GM12891 (cell line): ENCODE data around the gene MEF2D.
A peak's percentile ranks its signal among the peaks of the same experiment; 100 is the strongest.

Source experiments
- DNase-seq: peaks from one replicate; pipeline ENCODE4 v3.0.0; 2011; ENCODE audit warnings: low spot score; ENCODE audit not compliant: insufficient read length
- FAIRE-seq: peaks from 2 replicates; lab custom pipeline; 2011; peaks lifted over from hg19 to GRCh38; lab: Jason Lieb, UNC
- PAX5 ChIP-seq: IDR thresholded peaks from 2 replicates; pipeline ENCODE4 v1.6.1; 2011; ENCODE audit warnings: low read length, moderate library complexity, mild to moderate bottlenecking; ENCODE audit not compliant: insufficient read depth, severe bottlenecking
- POLR2A ChIP-seq: IDR thresholded peaks from 2 replicates; pipeline ENCODE4 v1.6.1; 2011; ENCODE audit warnings: low read depth, low read length, control low read depth
- POLR2AphosphoS5 ChIP-seq: IDR thresholded peaks from 2 replicates; pipeline ENCODE4 v1.6.1; 2011; ENCODE audit warnings: low read depth, low read length, control low read depth
- POU2F2 ChIP-seq: IDR thresholded peaks from 2 replicates; pipeline ENCODE4 v1.6.1; 2011; ENCODE audit warnings: low read depth, mild to moderate bottlenecking, control low read depth, low read length, moderate library complexity
- SPI1 ChIP-seq: IDR thresholded peaks from 2 replicates; pipeline ENCODE4 v1.6.1; 2011; ENCODE audit warnings: low read depth, low read length, control low read depth
- TAF1 ChIP-seq: IDR thresholded peaks from 2 replicates; pipeline ENCODE4 v1.6.1; 2011; ENCODE audit warnings: low read depth, low read length, control low read depth

MEF2D gene

DNA sequence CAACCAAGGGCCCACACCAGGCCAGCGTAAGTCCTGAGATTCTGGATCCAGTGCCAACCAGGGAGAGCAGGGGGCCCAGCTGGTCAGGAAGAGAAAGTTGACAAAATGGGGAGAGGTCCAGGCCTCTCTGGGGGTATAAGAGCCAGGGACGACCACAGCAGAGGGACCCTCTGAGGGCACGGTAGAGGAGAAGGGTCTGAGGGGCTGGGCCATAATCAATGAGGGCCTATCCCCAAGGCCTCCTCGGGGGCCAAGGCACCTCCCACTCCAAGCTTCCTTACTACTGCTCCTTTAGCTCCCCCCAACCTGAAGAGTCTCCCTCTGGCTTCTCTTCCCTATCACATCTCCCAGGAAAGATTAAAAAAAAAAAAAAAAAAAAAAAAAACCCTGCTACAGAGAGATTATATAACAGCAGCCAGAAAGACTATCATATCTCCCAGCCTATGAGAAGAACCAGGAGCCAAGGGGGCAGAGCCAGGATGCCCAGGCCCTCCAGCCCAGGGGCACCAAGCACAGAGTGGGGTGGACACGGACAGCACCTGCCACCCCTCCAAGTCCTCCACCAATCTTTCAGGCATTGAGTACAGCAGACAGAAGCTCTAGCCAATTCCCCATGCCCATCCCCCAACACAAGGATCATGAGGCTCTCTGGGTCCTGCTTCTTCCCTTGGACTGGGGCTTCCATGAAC lies 2.7 kb downstream of the MEF2D start:
- FAIRE-seq = no peak
- no peak for TF ChIP-seq POLR2AphosphoS5
- no peak for TF ChIP-seq POU2F2
- DNase-seq = no peak

DNA sequence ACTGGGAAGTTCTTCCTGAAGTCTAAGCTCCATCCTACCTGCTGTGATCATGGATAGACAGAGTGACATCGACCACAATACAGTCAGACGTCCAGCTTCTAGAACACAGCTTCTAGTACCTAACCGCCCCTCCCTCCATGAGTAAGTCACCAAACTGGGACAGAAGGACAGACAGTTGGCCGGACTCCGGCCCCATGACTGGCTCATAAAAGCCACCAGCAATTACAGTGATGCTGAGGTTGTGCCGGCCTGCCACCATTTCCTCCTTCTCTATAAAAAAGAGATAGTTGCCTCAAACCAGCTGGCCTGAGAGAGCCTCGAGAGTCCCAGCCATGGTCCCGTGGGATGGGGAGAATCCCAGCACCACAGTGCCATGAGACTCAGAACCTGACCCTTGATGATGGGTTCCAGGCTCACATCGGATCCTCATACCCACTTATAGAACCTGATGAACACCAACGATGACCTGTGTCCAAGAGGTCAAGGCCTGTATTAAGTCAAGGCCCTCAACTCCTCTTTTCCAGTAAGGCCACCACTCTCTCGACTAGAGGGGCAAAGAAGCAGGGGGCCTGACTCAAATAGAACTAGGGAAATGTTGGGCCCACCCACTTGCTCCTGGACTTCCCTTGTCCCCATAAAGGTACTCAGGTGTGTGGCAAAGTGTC lies 3.4 kb downstream of the MEF2D start:
- DNase-seq (no peak), FAIRE-seq (no peak)
- no peak for TF ChIP-seq PAX5
- no peak for TF ChIP-seq POU2F2

DNA sequence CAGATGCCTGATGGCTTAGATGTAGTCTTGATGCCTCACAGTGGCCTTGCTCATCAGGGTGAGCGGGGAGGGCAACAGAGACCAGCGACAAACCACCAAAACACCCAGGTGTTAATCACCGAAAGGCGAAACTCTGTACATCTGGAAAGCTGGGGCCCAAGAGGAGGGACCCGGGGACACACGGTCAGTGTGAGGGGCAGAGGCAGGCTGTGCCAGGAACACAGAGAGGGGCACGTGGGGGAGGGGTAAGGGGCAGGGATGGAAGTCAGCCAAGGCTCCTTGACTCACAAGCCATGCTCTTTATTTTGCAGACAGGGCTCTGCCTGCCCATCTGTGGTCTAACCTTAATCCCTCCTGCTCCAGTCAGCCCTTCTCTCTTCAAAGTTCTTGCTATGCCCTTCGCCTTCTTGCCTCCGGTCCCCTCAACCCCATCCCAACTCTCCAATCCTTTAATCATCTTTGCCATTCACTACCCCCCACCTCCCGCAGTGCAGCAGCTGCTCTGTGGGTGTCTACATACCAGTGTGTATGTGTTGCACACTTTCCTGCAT lies 4.3 kb downstream of the MEF2D start:
- FAIRE-seq = peak; percentile 23
- TF ChIP-seq SPI1 = no peak
- TF ChIP-seq POU2F2 = no peak
- no peak for TF ChIP-seq PAX5
- TF ChIP-seq POLR2A = no peak
- TF ChIP-seq TAF1 = no peak
- TF ChIP-seq POLR2AphosphoS5 = no peak

DNA sequence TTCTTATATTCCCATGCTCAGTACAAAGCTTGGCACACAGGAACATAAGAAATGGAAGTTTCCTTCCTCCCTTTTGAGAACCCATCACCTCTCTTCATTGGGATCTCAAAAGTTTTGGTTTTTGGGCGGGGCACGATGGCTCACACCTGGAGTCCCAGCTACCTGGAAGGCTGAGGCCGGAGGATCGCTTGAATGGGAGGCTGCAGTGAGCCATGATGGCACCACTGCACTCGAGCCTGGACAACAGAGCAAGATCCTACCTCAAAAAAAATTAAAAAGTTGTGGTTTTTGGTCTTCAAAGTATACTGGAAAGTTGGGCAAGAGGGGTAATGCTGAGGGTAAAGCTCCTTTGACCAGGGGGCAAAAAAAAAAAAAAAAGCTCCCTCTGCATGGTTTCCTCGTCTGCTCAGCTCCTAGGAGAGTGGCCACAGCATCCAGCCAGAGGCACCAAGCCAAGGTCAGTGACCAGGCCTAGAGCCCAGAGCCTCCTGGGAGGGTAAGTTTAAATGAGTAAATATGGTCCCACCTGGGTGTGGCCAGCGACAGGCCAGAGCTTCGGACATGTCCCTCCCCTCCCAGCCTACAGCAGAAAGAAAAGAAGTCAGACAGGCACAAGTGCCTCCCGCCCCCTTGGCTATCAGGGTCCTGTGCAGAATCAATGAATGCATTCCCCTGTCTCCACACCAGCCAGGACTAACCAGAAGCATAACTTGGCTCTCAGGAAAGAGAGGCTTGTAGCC lies 5.0 kb downstream of the MEF2D start:
- DNase-seq (no peak), FAIRE-seq (no peak)
- TF ChIP-seq TAF1 (no peak), POU2F2 (no peak), POLR2A (no peak), SPI1 (no peak), PAX5 (no peak)

More for the DNA sequence above, 4.3 kb downstream of the MEF2D start:
- DNase-seq = no peak

DNA sequence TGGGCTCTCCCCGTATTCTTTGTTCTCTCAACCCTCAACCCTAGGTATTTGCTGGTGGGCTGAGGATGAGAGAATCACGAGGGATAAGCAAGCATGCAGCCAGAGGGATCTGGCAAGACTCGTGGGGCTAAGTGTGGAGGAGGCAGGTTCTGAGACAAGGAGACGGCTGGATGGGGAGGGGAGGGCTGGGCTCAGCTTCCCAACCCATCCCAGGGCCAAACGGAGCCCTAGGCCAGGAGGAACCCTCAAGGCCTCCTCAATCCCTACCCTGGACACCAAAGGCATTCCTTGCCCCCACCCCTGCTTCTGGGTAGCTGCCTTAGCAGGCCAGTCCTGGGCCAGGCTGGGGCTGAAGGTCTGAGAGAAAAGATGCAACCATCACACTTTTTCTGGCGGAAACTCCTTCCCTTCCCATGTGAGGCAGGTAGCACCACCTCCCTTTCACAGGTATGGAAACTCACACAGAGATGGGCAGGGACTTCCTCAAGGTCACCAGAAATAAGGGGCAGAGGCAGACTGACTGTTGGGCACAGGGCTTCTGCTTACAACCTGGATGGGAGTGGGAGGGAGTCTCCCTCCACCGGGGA lies 6.2 kb downstream of the MEF2D start:
- FAIRE-seq = no peak
- no peak for DNase-seq
- TF ChIP-seq PAX5 (no peak), POLR2AphosphoS5 (no peak), POU2F2 (no peak), SPI1 (no peak), TAF1 (no peak), POLR2A (no peak)

DNA sequence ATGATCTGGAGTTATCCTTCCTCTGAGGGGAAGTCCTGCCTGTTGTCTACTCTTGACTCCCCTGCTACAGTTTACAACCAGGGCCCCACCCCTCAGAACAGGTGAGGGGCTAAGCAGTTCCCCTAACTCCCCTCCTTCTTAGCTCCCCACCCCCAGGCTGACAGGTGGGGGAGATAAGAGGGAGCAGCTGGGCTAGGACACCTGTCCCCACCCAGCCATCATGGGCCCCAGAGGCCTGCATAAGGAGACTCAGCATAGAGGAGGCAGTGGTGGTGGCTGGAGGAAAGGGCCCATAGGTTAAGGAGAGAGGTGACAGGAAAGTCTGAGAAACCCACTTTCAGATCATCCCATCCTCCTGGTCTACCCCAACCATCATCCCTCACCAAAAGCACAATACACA lies 6.8 kb downstream of the MEF2D start:
- TF ChIP-seq POU2F2 (no peak), SPI1 (no peak)
- FAIRE-seq (no peak), DNase-seq (no peak)

DNA sequence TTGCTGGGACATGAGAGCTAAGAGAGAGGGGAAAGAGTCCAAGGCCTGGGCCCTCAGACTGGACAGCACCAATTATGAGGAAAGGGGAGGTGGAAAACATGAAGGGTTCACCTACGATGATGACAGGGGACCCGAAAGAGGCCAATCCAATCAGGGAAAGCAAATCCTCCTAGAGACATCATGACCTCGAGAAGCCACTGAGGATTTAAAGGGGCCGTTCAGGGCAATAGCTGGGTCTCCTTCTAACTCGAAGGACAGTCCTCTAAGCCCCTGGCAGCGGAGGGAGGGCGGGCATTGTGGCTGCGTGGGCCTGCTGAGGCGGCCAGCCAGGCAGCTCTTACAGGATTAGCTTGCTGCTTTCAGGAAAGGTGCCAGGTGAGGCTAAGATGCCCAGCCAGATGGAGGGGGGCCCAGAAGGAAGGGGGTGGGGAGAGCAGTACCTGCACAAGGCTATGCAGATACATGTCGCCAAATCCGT lies 7.4 kb downstream of the MEF2D start:
- FAIRE-seq (peak; percentile 50), DNase-seq (no peak)
- TF ChIP-seq PAX5 (no peak), TAF1 (no peak), SPI1 (no peak), POU2F2 (no peak), POLR2AphosphoS5 (no peak), POLR2A (no peak)

DNA sequence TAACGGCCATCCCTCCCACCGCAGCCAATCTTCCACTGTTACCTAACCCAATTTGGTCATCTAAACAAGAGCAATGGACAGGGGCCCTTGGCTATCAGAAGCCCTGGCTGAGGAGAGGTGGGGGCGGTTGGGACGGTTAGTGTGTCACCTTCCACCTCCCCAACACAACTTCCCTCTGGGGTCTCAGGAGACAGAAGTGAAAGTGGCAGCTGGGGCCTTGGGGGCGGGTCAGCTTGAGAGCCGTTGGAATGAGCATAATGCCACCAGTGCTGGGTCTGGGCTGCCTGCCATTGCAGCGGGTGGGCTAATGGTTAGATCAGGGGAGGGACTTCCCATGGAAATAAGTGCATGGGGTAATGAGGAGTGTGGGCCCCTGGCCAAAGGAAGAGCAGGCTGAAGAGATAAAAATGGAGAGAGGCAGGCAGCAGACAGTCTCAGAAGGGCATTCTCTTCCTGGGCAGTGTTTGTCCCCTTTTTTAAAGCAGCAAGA lies 7.9 kb downstream of the MEF2D start:
- no peak for FAIRE-seq
- no peak for DNase-seq
- TF ChIP-seq PAX5 (no peak), POU2F2 (no peak), TAF1 (no peak), SPI1 (peak; percentile 73), POLR2A (no peak)

DNA sequence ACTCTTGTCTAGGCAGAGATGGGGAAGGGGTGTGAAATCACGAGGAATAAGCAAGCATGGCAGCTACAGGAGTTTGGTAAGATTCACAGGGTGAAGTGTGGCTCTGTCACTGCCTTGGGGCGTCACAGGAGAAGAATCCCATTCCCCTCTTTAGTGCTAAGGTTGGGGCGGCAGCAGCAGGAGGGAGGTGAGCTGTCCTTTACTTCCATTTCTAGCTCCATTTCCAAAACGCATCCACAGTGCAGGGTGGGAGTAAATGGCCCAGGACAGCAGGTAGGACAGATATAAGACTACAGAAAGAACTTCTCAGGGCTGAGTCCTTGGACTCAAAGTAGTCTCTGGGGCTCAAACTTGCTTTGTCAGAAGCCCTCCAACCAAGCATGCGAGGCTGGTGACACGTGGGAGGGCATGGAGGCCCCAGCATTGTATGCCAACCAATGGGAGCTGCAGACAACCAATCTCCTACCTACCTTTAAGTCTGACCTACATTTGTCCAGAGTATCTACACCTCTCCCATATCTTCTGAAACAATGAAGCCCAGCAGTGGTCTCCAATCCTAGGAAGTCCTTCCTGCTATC lies 8.5 kb downstream of the MEF2D start:
- TF ChIP-seq POLR2AphosphoS5 (peak; percentile 44; the same call in 1 of the 2 replicates), TAF1 (no peak), POLR2A (no peak), POU2F2 (0 out of 2 replicates have a peak, but pooled peaks have one; percentile 11)
- FAIRE-seq (peak; percentile 78), DNase-seq (no peak)
